Caco-2 (cell line): ENCODE measurements around the gene DTX1. TPM values are rescaled to one million over a fixed set of nuclear protein-coding genes. Genes with fewer than 3 reads are reported as not detected.

Experiments
- BruUV-seq: library from RNA; stranded (reverse); fragments of 400-500 nt; replicated peaks from 2 replicates; lab custom pipeline; 2021; lab: Mats Ljungman, UMichigan
- CTCF ChIA-PET: fragments of 300-600 bp; sonication (Branson Sonifier 250); formaldehyde crosslinking; loops from one replicate; lab custom pipeline; 2022; ENCODE audit warnings: antibody characterized with exemption; lab: Charles Lee
- POLR2A ChIA-PET: fragments of 300-600 bp; sonication (Branson Sonifier 250); formaldehyde crosslinking; loops from one replicate; lab custom pipeline; 2022; ENCODE audit warnings: antibody characterized with exemption; lab: Charles Lee
- DNase-seq, 2 experiments: peaks; one replicate each; pipeline versions ENCODE4 v3.0.0 to v3.0.0-alpha.2; 2020 to 2022
- H3K27me3 ChIP-seq: replicated peaks from 2 replicates; pipeline ENCODE4 v1.6.0; 2011; ENCODE audit warnings: low read length; ENCODE audit not compliant: control insufficient read depth, insufficient read depth
- H3K36me3 ChIP-seq: 2 replicates; pipeline ENCODE4 v1.5.1; 2011; ENCODE audit warnings: low read length; ENCODE audit not compliant: control insufficient read depth, insufficient read depth
- H3K4me1 ChIP-seq: fragments of 250-450 bp; sonication (Bioruptor Pico); 2 replicates; pipeline ENCODE4 v1.5.1; 2020; ENCODE audit warnings: mild to moderate bottlenecking
- H3K4me3 ChIP-seq: 2 replicates; pipeline ENCODE4 v1.5.1; 2011; ENCODE audit warnings: low read depth, mild to moderate bottlenecking, control low read depth, low read length
- H3K9me3 ChIP-seq: fragments of 250-450 bp; sonication (Bioruptor Pico); 2 replicates; pipeline ENCODE4 v1.5.1; 2020; ENCODE audit warnings: mild to moderate bottlenecking, moderate library complexity
- H3K27ac Mint-ChIP-seq: one replicate; pipeline ENCODE4 v1.8.0; 2022; ENCODE audit warnings: mixed read lengths; ENCODE audit not compliant: unreplicated experiment
- H3K27me3 Mint-ChIP-seq: one replicate; pipeline ENCODE4 v1.8.0; 2022; ENCODE audit warnings: mixed read lengths; ENCODE audit not compliant: insufficient read depth, unreplicated experiment
- H3K36me3 Mint-ChIP-seq: one replicate; pipeline ENCODE4 v1.8.0; 2022; ENCODE audit warnings: mild to moderate bottlenecking, mixed read lengths; ENCODE audit not compliant: insufficient read depth, unreplicated experiment
- H3K4me1 Mint-ChIP-seq: one replicate; pipeline ENCODE4 v1.8.0; 2022; ENCODE audit warnings: low read depth, mixed read lengths; ENCODE audit not compliant: unreplicated experiment
- H3K4me3 Mint-ChIP-seq: one replicate; pipeline ENCODE4 v1.8.0; 2022; ENCODE audit warnings: mild to moderate bottlenecking, moderate library complexity, mixed read lengths; ENCODE audit not compliant: unreplicated experiment
- H3K9me3 Mint-ChIP-seq: one replicate; pipeline ENCODE4 v1.8.0; 2022; ENCODE audit warnings: mixed read lengths; ENCODE audit not compliant: unreplicated experiment
- CTCF ChIP-seq, 2 experiments: fragments of 200-600 bp in 1 of 2; IDR thresholded peaks; 1 replicate in 1 of 2; 2 replicates in 1 of 2; pipeline versions ENCODE4 v1.5.1 to v1.8.0; 2011 to 2022; ENCODE audit warnings: antibody characterized with exemption in 1 of 2, control low read depth in 1 of 2, inconsistent platforms in 1 of 2, low read depth in 1 of 2, low read length in 1 of 2, mild to moderate bottlenecking in 1 of 2, moderate library complexity in 1 of 2; ENCODE audit not compliant: insufficient read depth in 1 of 2, severe bottlenecking in 1 of 2, unreplicated experiment in 1 of 2
- intact Hi-C: fragments of 100-400 bp; cut with micrococcal nuclease; formaldehyde crosslinking; loops from one replicate; pipeline ENCODE4 v1.10.0; 2022; ENCODE audit not compliant: unreplicated experiment
- total RNA-seq: library from RNA; stranded (reverse); gene quantifications from 2 replicates; pipeline ENCODE4 v1.2.3, GENCODE V29; 2022

Gene DTX1
- total RNA-seq, 1 experiment from 2014 or later = not detected

GRCh38 chr12:113119980-113120669 is 63.6 kb downstream of the DTX1 start:
- TF ChIP-seq CTCF (IDR thresholded peaks at IDR 0.05; ENCODE audit: insufficient read depth in 1 of 2, low read depth in 1 of 2, low read length in 1 of 2, severe bottlenecking in 1 of 2, unreplicated experiment in 1 of 2) = no peak
- intact Hi-C loops = no loop called here
- H3K27ac Mint-ChIP-seq = no peak overlapping the region
- Histone ChIP-seq H3K4me1 (no peaks in the 10 kb centered on the region), H3K27me3 (no peaks in the 10 kb centered on the region), H3K36me3 (no peaks in the 10 kb centered on the region), H3K9me3 (no peaks in the 10 kb centered on the region), H3K4me3 (no peak overlapping the region)
- CTCF ChIA-PET = interaction anchor here (0.8 to 1.1 kb wide), 2 partner anchors 11 to 33 kb away, joined by 3 read pairs; no protein-coding TSS in a partner anchor
- no peaks in the 10 kb centered on the region for H3K36me3 Mint-ChIP-seq
- no peak for DNase-seq
- BruUV-seq = no TSS peak
- peaks cover 9% of the 10 kb centered on the region for H3K9me3 Mint-ChIP-seq
- H3K4me3 Mint-ChIP-seq = no peak overlapping the region
- POLR2A ChIA-PET = no interaction called here
- H3K27me3 Mint-ChIP-seq = peaks cover 15% of the 10 kb centered on the region
- no peaks in the 10 kb centered on the region for H3K4me1 Mint-ChIP-seq

GRCh38 chr12:113120670-113121370 is 64.3 kb downstream of the DTX1 start:
- Mint-ChIP-seq H3K27ac (no peak overlapping the region), H3K4me1 (no peaks in the 10 kb centered on the region), H3K4me3 (no peak overlapping the region), H3K27me3 (peaks cover 15% of the 10 kb centered on the region), H3K36me3 (no peaks in the 10 kb centered on the region), H3K9me3 (peaks cover 9% of the 10 kb centered on the region)
- Histone ChIP-seq H3K36me3 (no peaks in the 10 kb centered on the region), H3K4me3 (no peak overlapping the region), H3K27me3 (no peaks in the 10 kb centered on the region), H3K9me3 (no peaks in the 10 kb centered on the region), H3K4me1 (no peaks in the 10 kb centered on the region)
- POLR2A ChIA-PET = no interaction called here
- no peak for DNase-seq
- intact Hi-C loops = no loop called here
- BruUV-seq = no TSS peak
- TF ChIP-seq CTCF (IDR thresholded peaks at IDR 0.05; ENCODE audit: insufficient read depth in 1 of 2, low read depth in 1 of 2, low read length in 1 of 2, severe bottlenecking in 1 of 2, unreplicated experiment in 1 of 2) = no peak
- CTCF ChIA-PET = interaction anchor here (0.8 to 1.1 kb wide), 2 partner anchors 11 to 32 kb away, joined by 3 read pairs; no protein-coding TSS in a partner anchor

- Mint-ChIP-seq H3K27me3 (peaks cover 16% of the 10 kb centered on the region), H3K9me3 (peaks cover 6% of the 10 kb centered on the region), H3K27ac (no peak overlapping the region), H3K4me3 (no peak overlapping the region), H3K4me1 (no peaks in the 10 kb centered on the region), H3K36me3 (no peaks in the 10 kb centered on the region)
- ChIA-PET POLR2A (no interaction called here), CTCF (no interaction called here)
- no peaks in the 10 kb centered on the region for H3K36me3 ChIP-seq
- intact Hi-C loops = no loop called here
- TF ChIP-seq CTCF (IDR thresholded peaks at IDR 0.05; ENCODE audit: insufficient read depth in 1 of 2, low read depth in 1 of 2, low read length in 1 of 2, severe bottlenecking in 1 of 2, unreplicated experiment in 1 of 2) = no peak
- no peak overlapping the region for H3K4me3 ChIP-seq
- H3K4me1 ChIP-seq = no peaks in the 10 kb centered on the region
- BruUV-seq = no TSS peak
- no peaks in the 10 kb centered on the region for H3K27me3 ChIP-seq
- no peaks in the 10 kb centered on the region for H3K9me3 ChIP-seq
- DNase-seq = no peak
Observed at GRCh38 chr12:113127791-113128199, 71.3 kb downstream of the DTX1 start.
